Body of pancreas (tissue), 4 donors: ENCODE measurements around the gene CENATAC. TPM values are rescaled to one million over a fixed set of nuclear protein-coding genes. Genes with fewer than 3 reads are reported as not detected.
"Not testable (repeated sequence)": the region's sequence is repeated elsewhere in the genome, so short reads cannot be mapped to it uniquely, and the experiment has no call there.

ENCODE experiments used
- ATAC-seq: fragments of 150-250 bp; one replicate; pipeline ENCODE4 v1.9.1; 2016
- DNase-seq, 4 donors: peaks; one replicate each; pipeline ENCODE4 v3.0.0-alpha.2; 2019
- H3K27ac ChIP-seq, 4 donors: fragments of 200-600 bp; sonication (generic); 1 replicate in 3 of 4; 2 replicates in 1 of 4; pipeline versions ENCODE4 v1.5.1 to v1.6.1; 2016 to 2019; ENCODE audit warnings: mild to moderate bottlenecking in 1 of 4, mixed read lengths in 1 of 4, moderate library complexity in 1 of 4
- H3K27me3 ChIP-seq, 2 donors: fragments of 200-600 bp; sonication (generic); one replicate each; pipeline ENCODE4 v1.6.0; 2016; ENCODE audit warnings: mild to moderate bottlenecking in 1 of 2
- H3K36me3 ChIP-seq, 2 donors: fragments of 200-600 bp; sonication (generic); replicated peaks in 1 of 2; 2 replicates each; pipeline ENCODE4 v1.5.1; 2016; ENCODE audit warnings: low read depth in 2 of 2; ENCODE audit not compliant: insufficient read depth in 1 of 2
- H3K4me1 ChIP-seq: fragments of 200-600 bp; sonication (generic); one replicate; pipeline ENCODE4 v1.6.0; 2016
- H3K4me3 ChIP-seq, 2 donors: fragments of 200-600 bp; sonication (generic); 1 replicate in 1 of 2; 2 replicates in 1 of 2; pipeline ENCODE4 v1.5.1; 2016 to 2019
- H3K9me3 ChIP-seq, 3 donors: fragments of 200-600 bp; sonication (generic); 1 replicate in 2 of 3; 2 replicates in 1 of 3; pipeline ENCODE4 v1.5.1; 2016
- CTCF ChIP-seq, 7 experiments: fragments of 450-650 bp in 4 of 7; fragments of 200-600 bp in 3 of 7; sonication (generic) in 3 of 7; IDR thresholded peaks; one replicate each; pipeline ENCODE4 v1.5.1; 2016 to 2019; ENCODE audit warnings: antibody characterized with exemption in 7 of 7
- POLR2A ChIP-seq, 3 donors: fragments of 450-650 bp; IDR thresholded peaks; one replicate each; pipeline ENCODE4 v1.6.1; 2016; ENCODE audit warnings: antibody characterized with exemption in 3 of 3, mild to moderate bottlenecking in 2 of 3
- WGBS, 2 donors: methylation state at CpG; one replicate each; pipeline ENCODE4 v1.1.5; 2017; 5-methylcytosine and 5-hydroxymethylcytosine counted together
- intact Hi-C: fragments of 100-400 bp; cut with DNase I; formaldehyde crosslinking; loops from one replicate; pipeline ENCODE4 v1.15.1; 2023
- total RNA-seq, 2 donors: library from RNA; depleted of rRNA; stranded (reverse); fragments of >200 nt; gene quantifications; one replicate each; pipeline ENCODE4 v1.1.0, GENCODE V29; 2016

The CENATAC gene
- total RNA-seq, 2 donors from 2014 or later: 68.7 to 95.9 TPM

- Histone ChIP-seq H3K4me3 (no peak overlapping the region), H3K27me3 (no peaks in the 10 kb centered on the region), H3K4me1 (peaks cover 33% of the 10 kb centered on the region), H3K36me3 (no peaks in the 10 kb centered on the region), H3K27ac (no peak overlapping the region), H3K9me3 (no peaks in the 10 kb centered on the region)
- WGBS, 2 donors: 63 to 71% methylated on average over 9 of the region's 9 CpGs
- no peak for ATAC-seq
- no peak for DNase-seq
- intact Hi-C loops: no loop called here
- TF ChIP-seq POLR2A (IDR thresholded peaks at IDR 0.05) (no peak), CTCF (IDR thresholded peaks at IDR 0.05) (no peak)
Measured at GRCh38 chr11:119031912-119032280, 34.0 kb downstream of the CENATAC start.

GRCh38 chr11:119033421-119033820 lies 35.5 kb downstream of the CENATAC start:
- intact Hi-C loops, ATAC-seq, H3K27me3 ChIP-seq, H3K9me3 ChIP-seq, DNase-seq, H3K27ac ChIP-seq, H3K36me3 ChIP-seq, H3K4me3 ChIP-seq: not testable (repeated sequence)
- H3K4me1 ChIP-seq: peaks cover 17% of the 10 kb centered on the region
- 74 to 81% methylated on average over 10 of the region's 10 CpGs for WGBS, 2 donors

DNA sequence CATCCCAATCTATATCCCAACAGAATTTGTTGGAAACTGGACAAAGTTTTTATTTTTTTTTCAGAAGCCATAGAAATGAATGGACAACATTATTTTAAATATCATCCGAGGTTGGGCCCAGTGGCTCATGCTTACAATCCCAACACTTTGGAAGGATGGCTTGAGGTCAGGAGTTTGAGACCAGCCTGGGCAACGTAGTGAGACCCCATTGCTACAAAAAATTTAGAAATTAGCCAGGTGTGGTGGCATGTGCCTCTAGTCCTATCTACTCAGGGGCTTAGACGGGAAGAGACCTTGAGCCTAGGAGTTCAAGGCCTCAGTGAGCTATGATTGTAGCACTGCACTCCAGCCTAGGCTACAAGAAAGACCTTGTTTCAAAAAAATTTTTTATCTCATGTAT lies 36.9 kb downstream of the CENATAC start:
- no peak for ATAC-seq
- WGBS, 2 donors: 66 to 69% methylated on average over 3 of the region's 3 CpGs
- intact Hi-C loops: no loop called here

DNA sequence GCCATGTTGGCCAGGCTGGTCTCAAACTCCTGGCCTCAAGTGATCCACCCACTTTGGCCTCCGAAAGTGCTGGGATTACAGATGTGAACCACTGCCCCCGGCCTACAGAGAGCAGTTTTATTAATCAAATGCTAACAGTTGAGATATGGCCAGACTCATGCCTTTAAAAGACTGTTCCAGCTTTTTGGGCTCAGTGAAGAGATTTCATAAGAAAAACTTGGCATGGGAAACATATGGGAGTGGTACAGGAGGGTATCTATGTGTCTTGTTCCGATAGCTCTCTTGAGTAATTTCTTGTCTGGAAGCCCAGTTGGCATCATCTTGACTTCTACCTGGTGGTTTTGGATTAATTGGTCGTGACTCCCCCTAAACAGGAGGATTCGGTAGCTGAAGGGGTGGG lies 40.9 kb downstream of the CENATAC start:
- Histone ChIP-seq H3K9me3 (no peaks in the 10 kb centered on the region), H3K36me3 (no peaks in the 10 kb centered on the region), H3K4me3 (no peak overlapping the region), H3K4me1 (no peaks in the 10 kb centered on the region), H3K27me3 (no peaks in the 10 kb centered on the region), H3K27ac (no peak overlapping the region)
- intact Hi-C loops: no loop called here
- TF ChIP-seq POLR2A (IDR thresholded peaks at IDR 0.05) (no peak), CTCF (IDR thresholded peaks at IDR 0.05) (no peak)
- DNase-seq (no peak), ATAC-seq (no peak)
- 80 to 88% methylated on average over 3 to 5 of the region's 5 CpGs for WGBS, 2 donors

More for the DNA sequence above, 36.9 kb downstream of the CENATAC start:
- no peaks in the 10 kb centered on the region for H3K9me3 ChIP-seq
- no peak overlapping the region for H3K27ac ChIP-seq
- no peaks in the 10 kb centered on the region for H3K36me3 ChIP-seq
- TF ChIP-seq CTCF (IDR thresholded peaks at IDR 0.05): no peak
- no peak overlapping the region for H3K4me3 ChIP-seq
- no peaks in the 10 kb centered on the region for H3K27me3 ChIP-seq
- no peak for DNase-seq
- peaks cover 5% of the 10 kb centered on the region for H3K4me1 ChIP-seq

- H3K4me3 ChIP-seq, DNase-seq, H3K9me3 ChIP-seq, H3K27ac ChIP-seq, H3K4me1 ChIP-seq, ATAC-seq, H3K27me3 ChIP-seq, H3K36me3 ChIP-seq, intact Hi-C loops: not testable (repeated sequence)
- 45 to 54% methylated on average over 11 of the region's 11 CpGs for WGBS, 2 donors
Measured at GRCh38 chr11:119039471-119039870, 41.5 kb downstream of the CENATAC start.

DNA sequence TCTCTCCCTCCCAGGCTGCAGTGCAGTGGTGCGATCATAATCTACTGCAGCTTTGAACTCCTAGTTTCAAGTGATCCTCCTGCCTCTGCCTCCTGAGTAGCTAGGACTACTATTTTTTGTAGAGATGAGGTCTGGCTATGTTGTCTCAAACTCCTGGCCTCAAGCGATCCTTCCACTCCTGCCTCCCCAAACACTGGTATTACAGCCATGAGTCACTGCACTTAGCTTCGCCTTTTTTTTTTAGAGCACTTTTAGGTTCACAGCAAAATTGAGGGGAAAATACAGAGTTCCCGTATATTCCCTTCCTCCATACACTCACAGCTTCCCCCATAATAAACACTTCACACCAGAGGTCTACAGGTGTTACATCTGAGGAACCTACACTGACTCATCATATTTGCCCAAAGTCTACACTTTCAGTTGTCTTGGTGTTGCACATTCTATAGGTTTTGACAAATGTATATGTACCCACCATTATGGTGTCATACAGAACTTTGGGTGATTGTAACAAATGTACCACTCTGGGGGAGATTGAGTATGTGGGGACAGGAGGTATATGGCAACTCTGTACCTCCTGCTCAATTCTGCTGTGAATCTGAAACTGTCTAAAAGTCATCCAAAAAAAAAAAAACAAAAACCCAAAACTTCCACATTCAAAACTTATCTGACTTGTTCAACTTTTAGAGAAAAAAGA lies 44.0 kb downstream of the CENATAC start:
- Histone ChIP-seq H3K27me3 (no peaks in the 10 kb centered on the region), H3K9me3 (no peaks in the 10 kb centered on the region), H3K4me3 (no peak overlapping the region), H3K27ac (no peak overlapping the region), H3K36me3 (peaks cover 0 to 13% of the 10 kb centered on the region in 2 donors), H3K4me1 (no peaks in the 10 kb centered on the region)
- WGBS, 2 donors: 84 to 86% methylated on average over 4 of the region's 4 CpGs
- ATAC-seq (no peak), DNase-seq (no peak)
- TF ChIP-seq CTCF (IDR thresholded peaks at IDR 0.05) (no peak), POLR2A (IDR thresholded peaks at IDR 0.05) (no peak)
- intact Hi-C loops: no loop called here
